ENCODE results near the gene ABHD2.
"Not testable (repeated sequence)": the region's sequence is repeated elsewhere in the genome, so short reads cannot be mapped to it uniquely, and the experiment has no call there.

Gene ABHD2

GRCh38 chr15:89128320-89129122, 40.3 kb downstream of the ABHD2 start:
- H3K4me3 Mint-ChIP-seq = no peak overlapping the region
- no peak for DNase-seq (ENCODE audit: low spot score)
- no peaks in the 10 kb centered on the region for H3K9me3 Mint-ChIP-seq
- H3K27me3 Mint-ChIP-seq (ENCODE audit: low read depth) = no peaks in the 10 kb centered on the region
- H3K4me1 Mint-ChIP-seq (ENCODE audit: low read depth) = peaks cover 17% of the 10 kb centered on the region
- H3K36me3 Mint-ChIP-seq (ENCODE audit: low read depth) = peaks cover 22% of the 10 kb centered on the region
- no peak overlapping the region for H3K27ac Mint-ChIP-seq

- Mint-ChIP-seq H3K36me3 (ENCODE audit: low read depth) (peaks cover 20% of the 10 kb centered on the region), H3K9me3 (no peaks in the 10 kb centered on the region), H3K4me3 (no peak overlapping the region), H3K27ac (no peak overlapping the region), H3K4me1 (ENCODE audit: low read depth) (peaks cover 18% of the 10 kb centered on the region), H3K27me3 (ENCODE audit: low read depth) (no peaks in the 10 kb centered on the region)
- peak; percentile 20 for DNase-seq (ENCODE audit: low spot score)
These were observed 41.0 kb downstream of the ABHD2 start for GRCh38 chr15:89129123-89129815.

GRCh38 chr15:89129816-89130134, 41.5 kb downstream of the ABHD2 start:
- no peaks in the 10 kb centered on the region for H3K27me3 Mint-ChIP-seq (ENCODE audit: low read depth)
- H3K36me3 Mint-ChIP-seq (ENCODE audit: low read depth) = peaks cover 17% of the 10 kb centered on the region
- H3K27ac Mint-ChIP-seq = no peak overlapping the region
- no peak overlapping the region for H3K4me3 Mint-ChIP-seq
- no peak for DNase-seq (ENCODE audit: low spot score)
- peaks cover 18% of the 10 kb centered on the region for H3K4me1 Mint-ChIP-seq (ENCODE audit: low read depth)
- H3K9me3 Mint-ChIP-seq = no peaks in the 10 kb centered on the region

GRCh38 chr15:89130201-89130600, 41.9 kb downstream of the ABHD2 start:
- Mint-ChIP-seq H3K9me3 (no peaks in the 10 kb centered on the region), H3K4me3 (no peak overlapping the region), H3K27ac (no peak overlapping the region), H3K36me3 (ENCODE audit: low read depth) (peaks cover 17% of the 10 kb centered on the region), H3K4me1 (ENCODE audit: low read depth) (peaks cover 18% of the 10 kb centered on the region), H3K27me3 (ENCODE audit: low read depth) (no peaks in the 10 kb centered on the region)
- DNase-seq (ENCODE audit: low spot score) = no peak

GRCh38 chr15:89131731-89132130, 43.5 kb downstream of the ABHD2 start:
- Mint-ChIP-seq H3K4me3 (no peak overlapping the region), H3K27me3 (ENCODE audit: low read depth) (no peaks in the 10 kb centered on the region), H3K9me3 (no peaks in the 10 kb centered on the region), H3K36me3 (ENCODE audit: low read depth) (peaks cover 18% of the 10 kb centered on the region), H3K4me1 (ENCODE audit: low read depth) (peaks cover 25% of the 10 kb centered on the region), H3K27ac (no peak overlapping the region)
- no peak for DNase-seq (ENCODE audit: low spot score)

GRCh38 chr15:89132611-89133507, 44.6 kb downstream of the ABHD2 start:
- DNase-seq (ENCODE audit: low spot score) = no peak
- peaks cover 31% of the 10 kb centered on the region for H3K4me1 Mint-ChIP-seq (ENCODE audit: low read depth)

GRCh38 chr15:89135387-89136077, 47.3 kb downstream of the ABHD2 start:
- not testable (repeated sequence) for DNase-seq (ENCODE audit: low spot score); H3K4me3 Mint-ChIP-seq; H3K9me3 Mint-ChIP-seq; H3K27me3 Mint-ChIP-seq (ENCODE audit: low read depth); H3K27ac Mint-ChIP-seq
- Mint-ChIP-seq H3K36me3 (ENCODE audit: low read depth) (peaks cover 25% of the 10 kb centered on the region), H3K4me1 (ENCODE audit: low read depth) (peaks cover 38% of the 10 kb centered on the region)

More at GRCh38 chr15:89132611-89133507, 44.6 kb downstream of the ABHD2 start:
- H3K36me3 Mint-ChIP-seq (ENCODE audit: low read depth) = peaks cover 23% of the 10 kb centered on the region
- H3K27ac Mint-ChIP-seq = no peak overlapping the region
- H3K27me3 Mint-ChIP-seq (ENCODE audit: low read depth) = no peaks in the 10 kb centered on the region
- H3K9me3 Mint-ChIP-seq = no peaks in the 10 kb centered on the region
- H3K4me3 Mint-ChIP-seq = no peak overlapping the region

GRCh38 chr15:89136078-89136806, 48.0 kb downstream of the ABHD2 start:
- H3K27me3 Mint-ChIP-seq (ENCODE audit: low read depth) = no peaks in the 10 kb centered on the region
- peaks cover 20% of the 10 kb centered on the region for H3K36me3 Mint-ChIP-seq (ENCODE audit: low read depth)
- H3K27ac Mint-ChIP-seq = no peak overlapping the region
- no peak for DNase-seq (ENCODE audit: low spot score)
- no peak overlapping the region for H3K4me3 Mint-ChIP-seq
- no peaks in the 10 kb centered on the region for H3K9me3 Mint-ChIP-seq
- H3K4me1 Mint-ChIP-seq (ENCODE audit: low read depth) = peaks cover 37% of the 10 kb centered on the region

GRCh38 chr15:89136818-89137772, 48.8 kb downstream of the ABHD2 start:
- DNase-seq (ENCODE audit: low spot score) = no peak
- H3K36me3 Mint-ChIP-seq (ENCODE audit: low read depth) = peaks cover 19% of the 10 kb centered on the region
- no peak overlapping the region for H3K27ac Mint-ChIP-seq
- H3K9me3 Mint-ChIP-seq = no peaks in the 10 kb centered on the region
- peaks cover 38% of the 10 kb centered on the region for H3K4me1 Mint-ChIP-seq (ENCODE audit: low read depth)
- H3K27me3 Mint-ChIP-seq (ENCODE audit: low read depth) = no peaks in the 10 kb centered on the region
- no peak overlapping the region for H3K4me3 Mint-ChIP-seq

GRCh38 chr15:89137926-89138325, 49.7 kb downstream of the ABHD2 start:
- Mint-ChIP-seq H3K9me3 (no peaks in the 10 kb centered on the region), H3K4me1 (ENCODE audit: low read depth) (peaks cover 41% of the 10 kb centered on the region), H3K4me3 (no peak overlapping the region), H3K27me3 (ENCODE audit: low read depth) (no peaks in the 10 kb centered on the region), H3K27ac (no peak overlapping the region), H3K36me3 (ENCODE audit: low read depth) (peaks cover 21% of the 10 kb centered on the region)
- no peak for DNase-seq (ENCODE audit: low spot score)

GRCh38 chr15:89138999-89139612, 50.9 kb downstream of the ABHD2 start:
- peaks cover 20% of the 10 kb centered on the region for H3K36me3 Mint-ChIP-seq (ENCODE audit: low read depth)
- peaks cover 41% of the 10 kb centered on the region for H3K4me1 Mint-ChIP-seq (ENCODE audit: low read depth)
- H3K9me3 Mint-ChIP-seq = no peaks in the 10 kb centered on the region
- DNase-seq (ENCODE audit: low spot score) = no peak
- no peak overlapping the region for H3K4me3 Mint-ChIP-seq
- no peak overlapping the region for H3K27ac Mint-ChIP-seq
- no peaks in the 10 kb centered on the region for H3K27me3 Mint-ChIP-seq (ENCODE audit: low read depth)

Measured in T-helper 2 cell treated with Interferon-gamma antibody and Interleukin-4, amounts not matched to agents 5 μg/mL and 100 μg/mL, for 36 hours (primary cell).